Activated T-cell treated with anti-CD3 and anti-CD28 coated beads, Interleukin-2, amount 50 U/mL, for 1 hour (primary cell): ENCODE measurements around the gene MEPE.

Source experiments
- DNase-seq: peaks from one replicate; pipeline ENCODE4 v3.0.0-alpha.2; 2020

The MEPE gene

DNA sequence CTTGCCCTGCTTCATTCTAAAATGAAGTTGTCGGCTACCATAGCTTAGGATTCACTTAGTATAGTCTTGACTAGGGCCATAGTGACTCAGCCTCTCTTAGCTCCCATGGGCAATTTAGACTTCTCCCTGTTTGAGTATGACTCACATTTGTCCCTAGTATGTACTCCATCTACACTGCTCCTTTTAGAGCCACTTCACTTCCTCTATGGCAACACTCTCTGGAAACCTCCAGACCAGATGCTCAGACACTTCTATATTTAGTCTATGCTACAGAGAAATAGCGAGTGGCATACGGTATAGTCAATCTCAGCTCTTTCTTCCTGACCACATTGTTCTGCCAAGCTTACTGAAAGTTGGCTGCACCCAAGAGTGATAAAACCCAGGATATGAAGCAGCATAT, 11.2 kb downstream of the MEPE start:
- DNase-seq, result no peak

DNA sequence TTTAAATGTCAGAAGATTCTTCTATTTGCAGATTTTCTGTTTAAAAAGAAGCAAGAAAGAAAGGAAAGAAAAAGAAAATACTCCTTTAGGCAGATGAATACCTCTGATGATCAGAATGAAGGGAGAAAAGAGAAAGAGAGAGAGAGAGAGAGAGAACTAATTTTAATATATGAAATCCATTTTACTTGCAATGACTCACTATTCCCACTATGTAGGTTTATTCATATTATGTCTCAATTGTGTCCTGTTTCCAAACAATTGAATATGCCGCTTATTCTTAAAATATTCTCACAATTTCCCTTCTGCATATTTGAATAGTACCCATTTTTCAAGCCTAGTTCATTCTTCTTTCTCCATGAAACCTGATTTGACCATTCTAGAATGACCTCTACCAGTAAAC, 11.7 kb downstream of the MEPE start:
- DNase-seq, result no peak

DNA sequence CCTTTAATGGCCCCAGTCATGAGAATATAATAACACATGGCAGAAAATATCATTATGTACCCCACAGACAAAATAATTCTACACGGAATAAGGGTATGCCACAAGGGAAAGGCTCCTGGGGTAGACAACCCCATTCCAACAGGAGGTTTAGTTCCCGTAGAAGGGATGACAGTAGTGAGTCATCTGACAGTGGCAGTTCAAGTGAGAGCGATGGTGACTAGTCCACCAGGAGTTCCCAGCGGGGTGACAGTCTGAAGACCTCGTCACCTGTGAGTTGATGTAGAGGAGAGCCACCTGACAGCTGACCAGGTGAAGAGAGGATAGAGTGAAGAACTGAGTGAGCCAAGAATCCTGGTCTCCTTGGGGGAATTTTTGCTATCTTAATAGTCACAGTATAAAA, 13.5 kb downstream of the MEPE start:
- no peak for DNase-seq

DNA sequence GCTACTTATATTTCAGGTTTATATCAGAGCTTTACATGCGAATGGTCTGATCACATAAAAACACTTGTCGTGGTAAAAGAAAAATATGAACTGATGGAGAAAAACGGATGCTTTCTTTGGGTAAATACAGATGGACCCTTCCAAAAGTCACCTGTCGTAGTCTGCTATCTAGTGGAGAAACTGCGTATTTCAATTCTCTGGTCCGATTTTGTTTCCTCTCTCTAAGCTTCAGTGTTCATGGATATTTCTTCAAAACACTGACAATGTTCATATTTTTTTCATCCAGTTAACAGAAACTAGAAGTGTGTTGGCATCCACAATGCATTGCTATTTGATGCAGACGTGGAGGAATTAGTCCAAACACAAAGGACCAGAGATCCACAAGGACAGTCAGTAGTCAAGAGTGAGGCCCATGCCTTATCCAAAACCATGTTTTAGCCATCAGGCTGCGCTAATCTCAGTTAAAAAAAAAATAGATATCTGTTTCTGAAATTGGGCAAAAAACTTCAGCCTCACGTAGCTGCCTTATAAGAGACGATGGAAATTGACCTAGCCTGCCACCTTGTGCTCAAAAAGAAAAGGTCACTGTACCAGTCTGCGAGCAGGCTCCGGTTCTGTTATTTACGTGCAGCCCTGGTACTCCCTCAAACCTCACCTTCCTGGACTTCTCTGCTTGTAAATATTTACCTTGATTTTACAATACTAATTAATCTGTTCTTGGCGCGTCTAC, 16.0 kb downstream of the MEPE start:
- DNase-seq, result no peak

DNA sequence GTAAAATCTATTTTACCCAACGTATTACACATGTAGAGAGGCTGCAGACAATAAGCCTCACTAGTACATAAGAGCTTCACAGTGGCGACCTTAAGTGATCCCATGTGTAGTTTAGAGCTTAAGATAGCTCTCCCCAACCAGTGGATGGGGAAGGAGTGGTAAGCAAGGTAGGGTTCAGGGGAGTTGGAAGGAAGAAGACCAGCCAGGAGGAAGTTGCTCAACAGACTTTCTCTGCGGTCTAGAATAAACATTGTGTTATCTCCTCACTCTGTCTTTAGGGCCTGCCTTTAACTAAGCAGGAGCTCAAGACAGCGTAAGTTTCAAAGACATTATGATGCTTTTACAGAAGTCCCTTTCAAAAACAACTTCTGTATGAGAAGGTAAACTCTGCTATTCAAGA, 16.8 kb downstream of the MEPE start:
- DNase-seq, result no peak

DNA sequence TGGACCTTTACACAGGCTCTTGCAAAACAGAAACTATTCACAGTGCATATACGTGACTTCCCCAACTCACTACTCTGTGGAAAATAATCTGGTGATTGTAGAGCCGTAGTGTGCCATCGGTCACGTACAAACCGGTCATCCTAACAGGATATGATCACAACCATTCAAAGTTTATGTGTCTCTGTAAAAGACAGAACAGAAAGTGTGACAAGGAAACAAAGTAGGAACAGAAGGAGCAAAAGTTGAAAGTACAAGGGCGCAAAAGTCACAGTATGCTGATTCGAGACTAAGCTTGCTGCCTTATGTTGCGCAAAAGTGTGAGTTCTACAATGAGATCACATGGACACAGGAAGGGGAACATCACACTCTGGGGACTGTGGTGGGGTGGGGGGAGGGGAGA, 18.6 kb downstream of the MEPE start:
- DNase-seq, result no peak

DNA sequence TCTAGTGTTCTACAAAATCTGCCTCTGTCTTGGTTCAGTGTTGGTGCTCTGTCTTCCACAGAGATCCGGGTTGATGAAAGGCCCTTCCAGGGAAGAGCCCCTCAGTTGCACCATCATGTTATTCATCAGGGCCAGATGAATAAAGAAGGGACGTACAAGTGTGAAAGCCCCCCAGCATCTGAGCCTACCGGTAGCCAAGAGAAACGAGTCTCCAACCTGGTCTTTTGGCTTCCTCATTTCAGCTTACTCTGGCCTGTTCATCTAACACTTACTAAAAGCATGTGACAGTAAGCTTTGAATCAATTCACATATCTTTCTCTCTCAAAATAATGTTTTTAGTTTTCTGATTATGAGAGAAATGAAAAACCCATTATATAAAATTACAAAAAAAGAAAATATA, 19.2 kb downstream of the MEPE start:
- no peak for DNase-seq

DNA sequence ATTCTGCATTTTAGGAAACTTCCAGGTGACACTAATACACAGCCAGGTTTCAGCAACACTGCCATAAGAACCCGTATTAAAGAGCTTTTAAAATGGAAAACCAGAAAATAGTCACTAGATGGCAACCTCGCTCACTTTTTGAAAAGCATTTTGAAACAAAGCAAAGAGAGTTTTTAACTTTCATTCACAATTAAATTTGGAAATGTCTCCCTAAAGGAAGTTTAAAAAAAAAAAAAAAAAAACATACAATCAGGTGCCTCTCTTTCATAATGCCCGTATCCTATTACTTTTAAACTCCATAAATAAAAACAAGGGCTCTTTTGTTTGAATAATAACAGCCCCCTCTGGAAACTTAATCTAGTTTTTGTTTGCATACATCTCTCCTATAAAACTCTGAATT, 20.3 kb downstream of the MEPE start:
- no peak for DNase-seq

DNA sequence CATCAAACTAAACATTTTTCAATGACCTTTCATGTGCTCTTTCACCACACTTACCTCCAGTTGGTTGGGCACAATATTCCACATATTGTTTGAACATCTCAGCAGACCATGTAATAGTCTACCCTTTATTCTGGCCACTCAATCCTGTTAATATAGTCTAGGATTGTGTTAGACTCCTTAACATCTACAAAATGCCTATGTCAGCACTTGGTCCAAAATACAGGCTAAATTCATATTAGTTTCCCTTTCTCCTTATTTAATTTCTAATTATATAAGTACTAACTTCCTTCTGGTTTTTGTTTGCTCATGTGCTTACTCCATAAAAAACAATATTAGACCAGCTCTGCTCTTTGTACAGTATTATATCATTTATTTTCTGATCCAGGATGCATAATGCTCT, 21.1 kb downstream of the MEPE start:
- DNase-seq, result no peak

DNA sequence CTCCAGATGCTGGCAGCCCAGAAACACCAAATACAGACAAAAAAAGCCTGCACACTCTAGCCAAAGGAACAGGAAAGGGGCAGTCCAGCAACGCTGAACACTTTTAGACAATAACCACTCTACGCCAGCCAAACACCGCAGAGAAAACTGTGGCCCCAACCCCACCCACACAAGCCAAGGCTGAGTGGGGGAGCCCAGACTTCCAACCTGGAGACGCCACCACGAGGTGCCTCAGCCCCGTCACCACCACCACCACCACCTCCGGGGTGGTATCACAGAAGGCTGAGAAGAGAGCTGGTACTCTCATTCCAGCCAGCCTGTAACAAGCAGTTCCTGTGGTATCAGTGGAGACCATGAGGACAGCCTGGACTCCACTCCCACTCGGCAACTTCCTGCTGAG, 22.8 kb downstream of the MEPE start:
- DNase-seq, result no peak

DNA sequence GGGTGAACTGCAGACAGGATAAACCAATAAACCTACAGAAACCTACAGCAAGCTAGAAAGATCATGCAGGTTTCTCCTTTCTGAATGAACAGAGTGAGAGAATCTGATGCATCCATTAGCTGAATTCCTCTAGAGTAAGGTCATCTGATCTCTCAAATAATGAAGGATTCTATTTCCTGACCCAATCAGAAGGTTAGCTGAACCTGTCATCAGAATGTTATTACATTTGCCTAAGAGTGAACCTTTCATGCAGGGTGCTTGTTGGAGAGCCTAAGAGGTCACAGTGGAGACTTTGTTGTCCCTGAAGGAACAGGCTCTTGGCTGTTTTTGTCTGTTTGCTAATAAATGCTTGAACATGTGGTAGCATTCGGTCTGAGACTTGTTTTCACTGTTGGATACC, 24.0 kb downstream of the MEPE start:
- DNase-seq, result no peak

DNA sequence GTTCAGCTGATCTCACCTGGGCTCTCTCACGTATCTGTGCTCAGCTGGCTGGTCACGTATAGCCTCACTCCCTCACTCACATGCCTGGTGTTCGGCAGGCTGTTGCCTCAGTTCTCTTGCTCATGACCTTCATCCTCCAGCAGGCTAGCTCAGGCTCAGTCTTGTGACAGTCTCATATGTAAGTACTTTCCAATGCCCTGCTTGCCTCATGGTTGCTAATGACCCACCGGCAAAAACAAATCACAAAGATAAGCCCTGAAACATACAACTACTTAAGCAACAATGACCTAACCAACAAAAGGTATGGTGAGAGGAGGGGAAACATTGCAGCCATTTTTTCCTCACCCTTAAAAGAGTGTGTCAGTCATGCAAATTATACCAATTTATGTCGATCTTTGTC, 25.0 kb downstream of the MEPE start:
- DNase-seq, result no peak

DNA sequence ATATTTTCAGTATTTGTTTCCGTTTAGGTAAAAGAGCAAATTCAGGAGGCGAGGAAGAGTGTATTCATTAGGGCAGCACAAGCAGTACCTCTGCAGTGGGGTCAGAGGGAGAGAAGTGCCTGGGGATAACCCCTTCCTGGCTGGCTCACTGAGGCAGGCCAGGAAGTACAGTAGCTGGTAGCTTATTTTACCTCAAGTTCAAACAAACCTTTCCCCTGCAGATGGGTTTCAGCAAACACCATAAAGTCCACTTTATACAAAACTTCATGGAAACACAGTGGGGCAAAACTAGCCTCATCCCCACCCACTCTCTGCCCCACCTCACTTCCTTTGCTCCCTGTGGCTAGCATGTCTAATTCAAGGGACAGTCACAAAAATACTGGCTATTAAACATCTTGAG, 29.5 kb downstream of the MEPE start:
- DNase-seq, result no peak

DNA sequence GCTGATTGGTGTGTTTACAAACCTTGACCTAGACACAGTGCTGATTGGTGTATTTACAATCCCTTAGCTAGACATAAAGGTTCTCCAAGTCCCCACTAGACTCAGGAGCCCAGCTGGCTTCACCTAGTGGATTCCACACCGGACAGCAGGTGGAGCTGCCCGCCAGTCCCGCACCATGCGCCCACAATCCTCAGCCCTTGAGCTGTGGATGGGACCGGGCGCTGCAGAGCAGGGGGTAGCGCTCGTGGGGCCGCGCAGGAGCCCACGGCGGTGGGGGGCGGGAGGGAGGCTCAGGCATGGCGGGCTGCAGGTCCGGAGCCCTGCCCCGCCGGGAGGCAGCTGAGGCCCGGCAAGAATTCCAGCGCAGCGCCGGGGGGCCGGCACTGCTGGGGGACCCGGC, 30.7 kb downstream of the MEPE start:
- DNase-seq, result no peak

DNA sequence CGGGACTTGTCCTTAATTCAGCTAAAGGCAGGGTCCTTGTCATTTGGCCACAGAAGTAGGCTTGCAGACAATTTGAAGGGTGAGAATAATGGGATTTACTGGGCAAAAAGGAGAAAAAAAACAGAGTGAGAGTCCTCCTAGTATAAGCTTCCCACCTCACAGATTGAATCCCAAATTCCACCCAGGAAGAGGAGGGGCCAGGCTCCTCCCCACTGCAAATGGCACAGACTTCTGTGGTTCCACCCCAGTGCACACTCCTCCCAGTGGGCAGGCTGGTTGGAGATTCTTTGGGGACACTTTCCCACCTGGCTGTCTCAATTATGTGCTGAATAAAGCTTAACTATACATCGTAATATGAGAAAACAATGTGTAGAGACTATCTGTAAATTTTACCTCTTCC, 31.6 kb downstream of the MEPE start:
- DNase-seq, result no peak

DNA sequence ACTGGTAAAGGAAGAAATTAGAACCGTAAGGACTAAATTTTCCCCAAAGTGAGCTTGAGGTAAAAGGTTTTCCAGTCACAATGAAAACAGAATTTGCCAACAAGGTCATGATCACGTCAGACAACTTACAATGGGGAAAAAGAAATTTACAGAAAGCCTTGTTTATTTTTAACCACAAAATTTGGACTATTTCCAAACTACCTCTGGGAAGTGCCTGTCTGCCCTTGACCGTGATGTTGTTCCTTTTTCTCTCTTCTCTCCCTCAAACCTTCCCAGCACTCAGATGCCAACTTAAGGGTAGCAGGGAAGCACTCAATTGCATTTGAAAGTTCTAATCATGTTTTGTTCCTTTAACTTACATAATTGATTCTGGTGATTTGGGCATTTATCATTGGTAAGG, 32.5 kb downstream of the MEPE start:
- no peak for DNase-seq

DNA sequence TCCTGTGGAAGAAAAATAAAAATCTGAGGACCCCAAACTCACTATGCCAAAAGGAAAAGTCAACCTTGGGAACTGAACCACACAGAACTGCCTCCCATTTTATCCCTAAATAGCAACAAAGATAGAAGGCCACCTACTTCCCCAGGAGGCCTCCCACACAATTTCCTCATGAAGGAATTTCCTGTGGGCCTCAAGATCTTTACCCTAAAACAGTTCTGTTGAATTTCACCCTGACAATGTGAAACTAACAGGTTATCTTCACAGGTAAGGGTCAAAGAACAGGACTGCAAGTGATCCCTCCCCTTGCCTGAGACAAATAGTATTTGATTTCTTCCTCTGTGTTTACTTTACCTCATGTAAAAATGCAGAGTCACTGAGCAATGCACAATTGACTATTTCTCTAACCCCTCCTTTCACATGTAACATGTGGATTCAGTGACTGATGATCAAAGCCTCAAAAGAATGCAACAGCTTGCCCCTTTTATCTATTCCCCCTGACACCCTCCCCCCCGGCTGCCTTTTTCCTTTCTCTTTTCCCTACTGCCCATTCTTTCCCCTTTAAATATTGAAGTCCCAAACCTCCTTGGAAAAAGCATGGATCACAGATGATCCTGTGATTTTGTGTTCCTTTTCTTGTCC, 33.3 kb downstream of the MEPE start:
- no peak for DNase-seq

DNA sequence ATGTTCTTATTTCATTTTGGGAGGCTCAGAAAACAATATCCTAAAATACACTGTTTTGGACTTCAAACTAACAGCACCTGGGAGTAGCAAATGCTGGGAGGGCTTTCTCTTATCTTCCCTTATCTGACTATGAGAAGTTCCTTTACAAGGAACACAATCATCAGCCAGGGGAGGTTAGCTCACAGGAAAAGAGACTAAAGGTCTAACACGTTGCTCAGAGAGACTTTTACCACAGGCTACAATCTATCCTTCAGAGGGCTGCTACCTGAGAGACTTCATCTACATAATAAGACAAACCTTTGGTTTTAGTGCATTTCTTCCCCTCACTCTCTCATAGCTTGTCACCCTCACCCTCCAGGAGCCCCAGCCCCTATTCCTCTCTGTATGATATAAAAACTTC, 35.8 kb downstream of the MEPE start:
- no peak for DNase-seq

DNA sequence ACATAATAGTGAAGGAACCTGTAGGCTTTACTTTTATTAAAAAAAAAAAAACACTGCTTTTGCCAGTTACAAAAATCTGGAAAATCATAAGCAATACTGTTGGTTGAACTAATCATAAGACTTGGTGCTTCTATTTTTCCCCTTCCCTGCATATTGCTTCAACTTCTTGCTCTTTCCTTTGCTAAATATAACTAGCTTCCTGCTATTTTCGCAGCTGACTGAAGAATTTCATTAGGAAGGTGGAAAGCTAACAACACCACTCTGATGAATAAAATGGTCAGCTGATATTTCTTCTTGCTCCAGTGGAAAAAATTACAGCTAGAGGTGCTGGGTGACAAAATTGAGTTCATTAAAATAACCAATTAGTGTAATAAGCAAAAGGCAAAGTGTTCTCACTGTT, 39.3 kb downstream of the MEPE start:
- DNase-seq, result no peak

DNA sequence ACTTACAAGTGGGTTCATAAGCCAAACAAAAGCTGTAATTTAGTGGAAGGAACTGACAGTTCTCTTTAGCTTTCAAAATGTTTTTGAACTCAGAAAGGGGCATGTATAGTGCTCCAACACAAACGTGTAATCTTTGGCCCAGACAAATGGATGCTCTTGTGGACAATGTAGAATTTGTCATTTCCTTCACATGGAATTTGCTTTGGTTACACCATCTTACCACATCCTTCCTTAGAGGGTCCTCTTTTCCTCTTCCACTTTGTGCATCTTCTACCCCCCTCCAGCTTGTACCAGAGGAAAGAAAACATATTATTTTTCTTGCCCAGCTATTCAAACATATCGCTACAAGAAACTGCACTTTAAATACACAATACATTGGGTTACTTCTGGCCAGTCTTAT, 42.4 kb downstream of the MEPE start:
- no peak for DNase-seq

DNA sequence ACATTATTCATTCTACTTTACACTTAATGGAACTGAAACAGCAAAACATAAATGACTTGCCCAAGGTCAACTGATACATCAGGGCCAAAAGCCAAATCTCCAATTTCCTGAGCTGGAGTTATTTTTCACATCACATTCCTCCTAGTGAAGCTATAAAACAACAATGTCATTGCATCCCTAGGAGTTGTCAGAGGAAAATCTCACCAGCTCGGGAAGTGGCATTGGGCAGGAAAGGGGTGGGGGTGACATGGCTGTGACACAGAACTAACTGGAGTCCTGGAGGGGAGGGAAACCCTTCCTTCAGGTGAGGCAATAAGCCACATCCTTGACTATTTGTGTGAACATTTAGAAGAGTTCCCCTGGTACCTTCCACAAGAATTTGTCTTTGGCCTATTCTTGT, 47.3 kb downstream of the MEPE start:
- no peak for DNase-seq

DNA sequence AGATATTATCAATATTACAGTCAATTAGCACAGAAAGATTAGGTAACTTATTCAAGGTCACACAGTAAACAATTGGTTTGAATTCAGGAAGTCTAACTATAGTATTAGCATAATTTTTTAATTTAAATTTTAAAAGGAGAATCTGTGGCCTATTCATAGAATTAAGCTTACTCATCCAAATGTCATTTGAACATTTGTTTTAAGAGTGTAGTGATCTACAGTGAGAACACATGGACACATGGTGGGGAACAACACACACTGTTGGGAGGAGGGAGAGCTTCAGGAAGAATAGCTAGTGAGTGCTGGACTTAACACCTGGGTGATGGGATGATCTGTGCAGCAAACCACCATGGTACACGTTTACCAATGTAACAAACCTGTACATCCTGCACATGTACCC, 48.3 kb downstream of the MEPE start:
- no peak for DNase-seq

DNA sequence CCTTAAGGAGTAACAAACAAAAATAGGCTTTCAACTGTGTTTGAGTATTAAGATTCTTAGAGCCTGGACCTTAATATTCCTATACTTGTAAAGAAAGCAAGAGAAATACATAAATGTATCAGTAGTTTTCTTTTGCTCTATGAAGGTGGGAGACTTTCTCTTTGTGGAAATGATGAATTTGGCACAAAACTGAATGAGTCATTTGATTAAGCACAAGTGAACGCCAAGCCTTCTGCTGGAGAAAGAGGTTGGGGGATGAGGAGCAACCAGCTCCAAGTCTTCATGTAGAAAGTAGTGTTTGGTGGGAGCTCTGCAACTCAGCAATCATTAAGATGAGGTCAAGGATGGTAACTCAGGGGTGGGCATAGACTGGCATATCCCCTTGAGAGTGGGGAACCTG, 49.6 kb downstream of the MEPE start:
- DNase-seq, result no peak

DNA sequence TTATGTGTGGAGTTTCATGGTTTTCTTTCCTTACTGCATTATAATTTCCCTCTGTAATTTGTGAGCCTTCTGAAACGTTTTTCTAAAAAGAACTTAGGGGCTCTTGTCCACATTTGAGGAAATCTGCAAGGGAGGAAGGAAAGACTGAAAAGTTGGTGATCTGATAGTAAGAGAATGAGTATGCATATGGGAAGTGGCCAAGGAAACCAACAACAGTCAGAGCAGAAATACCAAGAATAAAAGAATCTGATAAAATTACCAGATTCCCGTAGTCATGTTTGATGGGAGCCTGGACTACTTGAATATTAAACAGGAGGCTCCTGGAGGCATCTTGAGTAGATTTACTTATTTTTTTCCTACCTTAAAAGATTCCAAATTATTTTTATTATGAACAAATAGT, 50.1 kb downstream of the MEPE start:
- no peak for DNase-seq

DNA sequence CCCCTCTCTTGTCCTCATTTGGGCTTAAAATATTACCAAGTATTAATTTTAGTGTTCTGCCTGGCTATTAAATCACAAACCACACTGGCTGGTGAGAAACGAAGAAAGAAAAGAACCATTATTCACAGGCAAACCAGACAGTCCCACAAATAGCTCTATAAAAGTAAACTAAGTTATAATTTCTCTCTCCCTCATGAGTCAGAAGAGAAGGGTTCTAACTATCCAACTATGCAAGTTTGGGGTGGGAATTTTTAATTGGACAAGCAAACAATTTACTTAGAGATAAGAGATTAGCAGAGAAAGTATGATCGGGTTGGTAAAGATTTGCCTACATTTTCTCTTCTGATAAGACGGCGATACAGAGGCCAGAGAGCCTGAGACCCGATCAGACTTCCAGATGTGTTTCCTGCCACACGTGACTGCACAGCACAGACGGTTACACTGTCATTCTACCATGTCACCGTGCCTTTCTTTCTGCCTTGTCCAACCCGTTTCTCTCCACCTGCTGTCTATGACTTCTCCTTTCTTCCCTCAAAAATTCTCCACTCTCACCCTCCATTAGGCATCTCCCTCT, 52.3 kb downstream of the MEPE start:
- no peak for DNase-seq
